NOMO-1 treated with DMSO at 0.1 percent for 48 hours (cell line): Measurements from ENCODE around the gene SPATS1.
"Not testable (repeated sequence)": the region's sequence is repeated elsewhere in the genome, so short reads cannot be mapped to it uniquely, and the experiment has no call there.

Experiments
- DNase-seq: peaks from one replicate; lab custom pipeline; 2025; ENCODE audit not compliant: unreplicated experiment; lab: John Stamatoyannopoulos, UW

The SPATS1 gene

GRCh38 chr6:44310241-44310640 is 32.2 kb upstream of the SPATS1 start:
- no peak for DNase-seq

GRCh38 chr6:44311304-44311703 is 31.1 kb upstream of the SPATS1 start:
- DNase-seq = no peak

GRCh38 chr6:44311767-44312166 is 30.7 kb upstream of the SPATS1 start:
- DNase-seq = no peak

DNA sequence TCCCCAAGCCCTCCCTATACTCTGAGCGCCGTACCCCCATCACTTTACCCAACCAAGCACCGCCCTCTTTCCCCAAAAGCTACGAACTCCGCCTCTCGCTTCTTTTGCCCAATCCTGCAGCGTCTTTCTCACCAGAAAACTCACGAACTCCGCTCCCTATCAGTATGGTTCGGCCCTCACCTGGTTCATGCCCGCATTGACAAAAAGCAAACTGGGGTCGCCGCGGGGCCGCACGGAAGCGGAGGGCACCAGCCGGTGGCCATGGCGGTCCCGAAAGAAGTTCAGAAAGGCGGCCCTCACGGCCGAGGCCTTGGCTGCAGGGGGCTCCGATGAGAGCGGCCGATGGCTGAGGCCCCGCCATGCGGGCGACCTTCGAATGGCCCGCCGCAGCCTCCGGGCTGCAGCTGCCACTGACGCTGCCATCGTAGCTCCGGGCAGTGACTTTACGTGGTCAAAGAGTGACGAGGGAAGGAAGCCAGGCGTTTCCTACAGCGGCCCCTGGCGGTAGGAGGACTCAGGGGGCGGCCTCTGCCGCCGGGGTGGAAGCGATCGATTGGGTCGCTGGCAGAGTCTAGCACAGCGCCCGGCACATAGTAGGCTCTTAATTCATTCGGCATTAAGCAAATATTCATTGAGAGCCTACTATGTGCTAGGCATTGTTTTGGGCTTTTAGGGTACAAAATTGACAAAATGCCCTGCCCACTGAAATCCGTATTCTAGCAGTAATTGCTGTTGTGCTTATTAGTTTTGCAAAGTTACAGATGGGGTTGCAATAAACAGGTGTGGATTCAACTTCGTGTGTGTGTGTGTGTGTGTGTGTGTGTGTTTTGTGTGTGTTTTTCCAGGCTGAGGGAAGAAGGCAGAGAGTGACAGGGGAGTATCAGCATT is 29.3 kb upstream of the SPATS1 start, which contains the start of gene AARS2:
Gene AARS2, minus strand, starts transcription at position 447 of the 888 bp plus-strand sequence. Its CDS starts 24 bp downstream, at position 423.
- peak; percentile 83 for DNase-seq

GRCh38 chr6:44314657-44315056 is 27.8 kb upstream of the SPATS1 start:
- DNase-seq = not testable (repeated sequence)

DNA sequence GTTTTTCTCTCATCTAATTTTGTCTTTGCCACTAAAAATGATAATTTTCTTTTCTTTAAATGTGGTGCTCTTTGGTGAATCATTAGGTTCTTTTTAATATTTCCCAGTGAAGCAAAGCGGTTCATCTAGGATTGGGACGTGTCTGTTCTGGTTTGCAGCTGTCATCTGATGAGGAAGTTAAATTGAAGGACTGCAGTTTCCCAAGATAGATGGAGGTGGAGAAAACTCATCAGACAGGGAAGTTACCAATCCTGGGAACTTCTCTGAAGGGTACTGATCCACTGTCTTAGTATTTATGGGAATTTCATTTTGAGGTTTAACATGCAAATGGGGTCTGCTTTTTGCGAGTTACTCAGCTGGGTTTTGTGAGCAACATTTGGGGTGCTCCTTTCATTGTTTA is 26.9 kb upstream of the SPATS1 start:
- DNase-seq = no peak

GRCh38 chr6:44315951-44316350 is 26.5 kb upstream of the SPATS1 start:
- no peak for DNase-seq

DNA sequence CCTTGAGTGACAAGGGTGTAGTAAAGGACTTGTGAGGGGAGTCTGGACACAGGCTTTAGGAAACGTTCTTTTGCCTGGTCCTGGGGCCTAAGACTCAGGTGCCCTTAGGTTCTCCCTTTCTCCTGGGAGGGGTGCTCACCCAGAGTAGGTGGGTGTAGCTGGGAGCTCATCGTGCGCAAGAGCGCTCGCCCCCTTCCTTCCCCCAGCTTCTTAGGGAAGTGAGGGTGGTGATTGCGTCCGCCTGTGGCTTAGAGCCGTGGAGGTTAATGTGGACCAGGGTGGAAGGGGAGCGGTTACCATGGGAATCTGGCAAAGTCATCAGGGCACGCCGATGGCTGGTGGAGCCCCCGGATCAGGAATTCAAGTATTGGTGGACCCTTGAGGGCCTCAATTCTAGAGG is 26.0 kb upstream of the SPATS1 start:
- no peak for DNase-seq

DNA sequence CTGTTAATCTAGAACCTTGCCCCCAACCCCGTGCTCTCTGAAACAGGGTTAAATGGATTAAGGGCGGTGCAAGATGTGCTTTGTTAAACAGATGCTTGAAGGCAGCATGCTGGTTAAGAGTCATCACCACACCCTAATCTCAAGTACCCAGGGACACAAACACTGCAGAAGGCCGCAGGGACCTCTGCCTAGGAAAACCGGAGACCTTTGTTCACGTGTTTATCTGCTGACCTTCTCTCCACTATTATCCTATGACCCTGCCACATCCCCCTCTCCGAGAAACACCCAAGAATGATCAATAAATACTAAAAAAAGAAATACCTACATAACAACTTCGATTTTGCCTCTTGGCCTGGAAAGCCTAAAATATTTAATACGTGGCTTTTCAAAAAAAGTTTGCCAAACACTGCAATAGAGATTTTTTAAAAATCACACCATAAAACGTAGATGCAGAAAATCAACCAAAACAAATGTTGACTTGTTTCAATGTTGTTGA is 25.3 kb upstream of the SPATS1 start:
- not testable (repeated sequence) for DNase-seq

GRCh38 chr6:44321210-44321609 is 21.2 kb upstream of the SPATS1 start:
- DNase-seq = no peak

DNA sequence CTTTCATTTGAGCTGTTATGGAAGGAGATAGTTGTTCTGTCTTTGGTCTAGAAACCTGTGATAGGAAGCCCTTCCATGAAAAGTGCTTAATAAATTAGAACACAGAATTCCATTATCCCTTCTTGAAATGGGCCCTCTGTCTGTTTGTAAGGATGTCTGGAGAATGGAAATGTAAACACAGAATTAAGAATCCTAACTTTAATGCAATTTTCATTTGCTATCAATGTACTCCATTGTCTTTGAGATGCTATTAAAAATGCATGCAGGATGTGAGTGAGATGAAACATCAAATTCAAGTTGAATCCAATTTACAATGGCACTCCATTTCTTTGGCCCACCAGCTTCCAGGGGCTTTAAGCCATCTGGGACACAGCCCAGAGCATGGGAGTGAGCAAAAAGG is 15.4 kb upstream of the SPATS1 start:
- no peak for DNase-seq

- no peak for DNase-seq
These were observed 14.7 kb upstream of the SPATS1 start for GRCh38 chr6:44327760-44328159.

DNA sequence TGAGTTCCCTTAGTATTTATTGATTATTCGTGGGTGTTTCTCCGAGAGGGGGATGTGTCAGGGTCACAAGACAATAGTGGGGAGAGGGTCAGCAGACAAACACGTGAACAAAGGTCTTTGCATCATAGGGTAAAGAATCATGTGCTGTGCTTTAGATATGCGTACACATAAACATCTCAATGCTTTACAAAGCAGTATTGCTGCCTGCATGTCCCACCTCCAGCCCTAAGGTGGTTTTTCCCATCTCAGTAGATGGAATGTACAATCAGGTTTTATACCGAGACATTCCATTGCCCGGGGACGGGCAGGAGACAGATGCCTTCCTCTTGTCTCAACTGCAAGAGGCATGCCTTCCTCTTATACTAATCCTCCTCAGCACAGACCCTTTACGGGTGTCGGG is 14.2 kb upstream of the SPATS1 start:
- DNase-seq = not testable (repeated sequence)

DNA sequence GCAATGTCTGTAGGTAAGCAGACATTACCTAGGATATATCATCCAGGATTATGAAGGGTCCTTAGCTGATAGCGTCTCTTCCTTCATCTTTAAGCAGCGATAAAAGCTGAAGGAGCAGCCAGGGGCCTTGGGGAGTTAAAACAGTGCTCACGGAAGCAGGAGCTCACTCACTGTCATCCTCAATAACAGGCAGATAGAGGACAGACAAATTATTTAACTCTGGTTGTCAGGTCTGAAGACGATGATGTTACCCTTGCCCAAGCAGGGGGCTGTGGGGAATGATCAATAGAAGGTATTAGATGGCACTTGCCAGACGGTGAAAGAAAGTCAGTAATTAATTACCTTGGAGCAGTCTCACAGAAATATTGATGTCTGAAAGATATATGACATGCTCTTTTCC is 12.6 kb upstream of the SPATS1 start:
- no peak for DNase-seq

DNA sequence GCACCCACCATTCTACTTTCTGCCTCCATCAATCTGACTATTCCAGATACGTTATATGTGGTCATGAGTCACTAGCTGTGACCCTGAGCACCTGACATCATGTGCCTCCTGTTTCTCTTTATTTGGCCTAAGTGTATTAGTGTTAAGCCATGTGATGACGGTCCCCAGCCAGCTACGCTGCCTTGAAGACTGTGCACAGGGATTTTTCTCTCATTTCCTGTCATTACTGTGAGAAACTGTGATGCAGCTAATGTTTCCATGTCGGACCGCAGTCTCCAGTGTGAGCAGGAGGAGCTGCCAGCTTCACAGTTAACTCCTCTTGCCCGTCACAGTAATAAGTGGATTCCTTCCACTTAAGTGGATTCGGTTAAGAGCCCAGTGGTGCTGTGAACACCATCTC is 9.9 kb upstream of the SPATS1 start:
- DNase-seq = no peak

GRCh38 chr6:44333273-44333919 is 9.1 kb upstream of the SPATS1 start:
- peak; percentile 26 for DNase-seq

- DNase-seq = peak; percentile 79
These were observed 8.5 kb upstream of the SPATS1 start for GRCh38 chr6:44333942-44334341.

DNA sequence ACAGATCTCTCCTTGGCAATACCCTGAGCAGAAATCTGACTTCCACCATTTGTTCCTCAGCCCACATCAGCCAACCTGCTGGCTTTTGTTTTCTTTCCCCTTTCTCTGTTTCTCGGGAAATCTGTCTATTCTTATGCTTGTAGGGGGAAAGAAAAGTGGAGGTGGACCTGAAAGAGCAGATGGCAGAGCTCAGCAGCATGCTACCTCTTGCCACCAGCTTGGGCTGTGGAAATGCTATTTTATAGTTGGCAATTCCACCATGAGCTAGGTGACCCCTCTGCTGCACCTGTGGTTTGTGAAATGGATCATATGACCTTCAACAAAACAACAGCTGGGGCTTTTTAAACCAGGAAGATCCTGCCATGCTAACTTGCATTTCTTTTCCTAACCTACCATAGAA is 6.8 kb upstream of the SPATS1 start:
- no peak for DNase-seq

DNA sequence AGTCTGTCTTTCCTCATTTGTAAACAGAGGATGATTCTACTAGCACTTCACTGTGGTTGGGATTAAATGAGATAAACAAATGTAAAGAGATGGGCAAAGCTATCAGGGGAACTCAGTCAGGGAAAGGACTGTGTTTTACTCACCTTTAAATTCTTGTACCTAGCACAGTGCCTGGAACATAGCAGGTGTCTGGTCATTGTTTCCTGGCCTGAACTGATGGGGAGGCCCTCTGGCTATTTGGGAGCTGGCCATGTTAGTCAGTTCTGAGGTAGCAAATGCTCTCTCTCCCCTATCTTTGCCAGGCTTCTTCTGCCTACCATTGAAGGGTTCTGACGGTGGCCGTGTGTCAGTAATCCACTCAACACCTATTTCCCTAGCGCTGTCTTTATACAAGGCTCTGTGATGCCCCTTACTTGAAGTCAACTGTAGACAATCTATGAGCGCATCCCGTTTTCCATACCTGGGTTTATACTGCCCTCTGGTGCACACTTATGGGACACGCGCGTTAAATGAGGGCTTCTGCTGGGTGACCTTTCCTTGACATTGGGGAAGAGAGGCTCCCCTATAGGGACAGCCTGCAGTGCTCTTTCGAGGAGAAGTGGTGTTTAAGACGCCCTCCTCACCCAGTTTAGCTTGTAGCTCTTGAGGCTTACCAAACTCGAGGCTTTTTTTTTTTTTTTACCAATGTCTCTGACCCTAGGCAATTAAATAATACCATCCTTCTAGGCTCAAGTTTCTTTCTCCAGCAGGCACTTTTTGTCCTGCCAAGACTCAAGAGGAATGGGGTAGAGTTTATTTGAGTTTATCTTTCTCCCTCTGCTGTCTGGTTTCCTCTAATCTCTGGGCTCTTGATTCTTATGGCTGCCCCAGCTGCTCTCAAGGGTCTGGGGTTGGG is 4.0 kb upstream of the SPATS1 start:
- peak; percentile 79 for DNase-seq

- no peak for DNase-seq
These were observed 3.1 kb upstream of the SPATS1 start for GRCh38 chr6:44339301-44339700.
